ENCODE results near the gene CSH1.
"Not testable (repeated sequence)": the region's sequence is repeated elsewhere in the genome, so short reads cannot be mapped to it uniquely, and the experiment has no call there.

CSH1 gene

GRCh38 chr17:63904796-63905195, 8.4 kb upstream of the CSH1 start:
- DNase-seq (ENCODE audit: low read depth, low spot score): not testable (repeated sequence)

GRCh38 chr17:63903787-63904201, 7.4 kb upstream of the CSH1 start:
- not testable (repeated sequence) for DNase-seq (ENCODE audit: low read depth, low spot score)

- not testable (repeated sequence) for DNase-seq (ENCODE audit: low read depth, low spot score)
These were observed 5.6 kb upstream of the CSH1 start for GRCh38 chr17:63901971-63902370.

- not testable (repeated sequence) for DNase-seq (ENCODE audit: low read depth, low spot score)
These were observed 2.8 kb upstream of the CSH1 start for GRCh38 chr17:63898899-63899798.

- not testable (repeated sequence) for DNase-seq (ENCODE audit: low read depth, low spot score)
These were observed 1.6 kb downstream of the CSH1 start for GRCh38 chr17:63894821-63895220.

GRCh38 chr17:63894021-63894420, 2.4 kb downstream of the CSH1 start:
- not testable (repeated sequence) for DNase-seq (ENCODE audit: low read depth, low spot score)

- not testable (repeated sequence) for DNase-seq (ENCODE audit: low read depth, low spot score)
These were observed 3.9 kb downstream of the CSH1 start for GRCh38 chr17:63892316-63893037.

GRCh38 chr17:63889026-63889848, 7.1 kb downstream of the CSH1 start:
- DNase-seq (ENCODE audit: low read depth, low spot score): not testable (repeated sequence)

- DNase-seq (ENCODE audit: low read depth, low spot score): not testable (repeated sequence)
These were observed 11.3 kb downstream of the CSH1 start for GRCh38 chr17:63885119-63885518.

- not testable (repeated sequence) for DNase-seq (ENCODE audit: low read depth, low spot score)
These were observed 13.7 kb downstream of the CSH1 start for GRCh38 chr17:63882626-63883126.

- peak; percentile 38 for DNase-seq (ENCODE audit: low read depth, low spot score)
These were observed 14.3 kb downstream of the CSH1 start, which contains the start of gene GH2 for GRCh38 chr17:63881935-63882601. TSS of gene GH2 (minus strand) at chr17:63881944. CDS start at chr17:63881801, 143 bp downstream.

GRCh38 chr17:63881337-63881736, 15.0 kb downstream of the CSH1 start:
- DNase-seq (ENCODE audit: low read depth, low spot score): not testable (repeated sequence)

GRCh38 chr17:63880706-63881105, 15.7 kb downstream of the CSH1 start:
- no peak for DNase-seq (ENCODE audit: low read depth, low spot score)

- DNase-seq (ENCODE audit: low read depth, low spot score): not testable (repeated sequence)
These were observed 18.0 kb downstream of the CSH1 start for GRCh38 chr17:63878413-63878812.

GRCh38 chr17:63874693-63875092, 21.7 kb downstream of the CSH1 start:
- not testable (repeated sequence) for DNase-seq (ENCODE audit: low read depth, low spot score)

- not testable (repeated sequence) for DNase-seq (ENCODE audit: low read depth, low spot score)
These were observed 22.2 kb downstream of the CSH1 start for GRCh38 chr17:63874061-63874626.

- DNase-seq (ENCODE audit: low read depth, low spot score): not testable (repeated sequence)
These were observed 22.8 kb downstream of the CSH1 start, which contains the start of gene CSH2 for GRCh38 chr17:63873577-63873976. TSS of gene CSH2 (minus strand) at chr17:63873677. CDS start at chr17:63873614, 63 bp downstream.

GRCh38 chr17:63871646-63872365, 24.6 kb downstream of the CSH1 start:
- DNase-seq (ENCODE audit: low read depth, low spot score): not testable (repeated sequence)

GRCh38 chr17:63870292-63870665, 26.1 kb downstream of the CSH1 start:
- DNase-seq (ENCODE audit: low read depth, low spot score): not testable (repeated sequence)
